GM10266 (cell line): Measurements from ENCODE around the gene CARD10.

Experiments
- DNase-seq: peaks from one replicate; pipeline ENCODE4 v3.0.0; 2012; ENCODE audit errors: extremely low spot score
- CTCF ChIP-seq: IDR thresholded peaks from 2 replicates; pipeline ENCODE4 v1.5.1; 2012; ENCODE audit warnings: mild to moderate bottlenecking, low read depth; ENCODE audit not compliant: control insufficient read depth, insufficient read depth; ENCODE audit errors: missing control alignments

The CARD10 gene

GRCh38 chr22:37486224-37486845 is 32.9 kb downstream of the CARD10 start, which contains the start of gene MFNG:
Gene MFNG, minus strand, starts transcription at chr22:37486384. Its CDS starts 207 bp downstream, at chr22:37486177.
- peak; percentile 6 for TF ChIP-seq CTCF
- DNase-seq, result peak; percentile 93

GRCh38 chr22:37485395-37486223 is 33.6 kb downstream of the CARD10 start:
- no peak for TF ChIP-seq CTCF
- DNase-seq, result peak; percentile 48

GRCh38 chr22:37484480-37485394 is 34.5 kb downstream of the CARD10 start:
- peak; percentile 79 for DNase-seq
- no peak for TF ChIP-seq CTCF

GRCh38 chr22:37483050-37483449 is 36.2 kb downstream of the CARD10 start:
- DNase-seq, result no peak
- no peak for TF ChIP-seq CTCF

GRCh38 chr22:37482244-37482643 is 37.0 kb downstream of the CARD10 start:
- no peak for TF ChIP-seq CTCF
- no peak for DNase-seq

- no peak for DNase-seq
- no peak for TF ChIP-seq CTCF
Measured at GRCh38 chr22:37481347-37481907, 37.8 kb downstream of the CARD10 start.
